Fibroblast of the aortic adventitia (primary cell): ENCODE measurements around the gene TOM1L2. TPM values are rescaled to one million over a fixed set of nuclear protein-coding genes. Genes with fewer than 3 reads are reported as not detected.
"Not testable (repeated sequence)": the region's sequence is repeated elsewhere in the genome, so short reads cannot be mapped to it uniquely, and the experiment has no call there.

Experiments
- DNase-seq: peaks from one replicate; pipeline ENCODE4 v3.0.0-alpha.2; 2010; ENCODE audit warnings: low read depth
- H3K4me3 ChIP-seq: 2 replicates; pipeline ENCODE4 v1.5.1; 2011; ENCODE audit warnings: low read depth, mild to moderate bottlenecking, control low read depth, low read length, moderate library complexity
- CTCF ChIP-seq: IDR thresholded peaks from 2 replicates; pipeline ENCODE4 v1.5.1; 2011; ENCODE audit warnings: mild to moderate bottlenecking, low read length, control low read depth, inconsistent platforms; ENCODE audit not compliant: insufficient read depth
- total RNA-seq: library from RNA; depleted of rRNA; stranded (reverse); fragments of >200 nt; gene quantifications from 2 replicates; pipeline ENCODE4 v1.2.3, GENCODE V29; 2012; ENCODE audit warnings: low replicate concordance

Gene TOM1L2
- total RNA-seq, 1 donor, result 40.3 TPM

- DNase-seq, result no peak
- no peak for TF ChIP-seq CTCF
- H3K4me3 ChIP-seq, result no peak overlapping the region
Measured at GRCh38 chr17:17922070-17922614, 50.1 kb downstream of the TOM1L2 start.

GRCh38 chr17:17921192-17922069, 50.8 kb downstream of the TOM1L2 start:
- TF ChIP-seq CTCF, result no peak
- no peak overlapping the region for H3K4me3 ChIP-seq
- peak; percentile 94 for DNase-seq

- TF ChIP-seq CTCF, result peak; percentile 87
- peak; percentile 79 for DNase-seq
- no peak overlapping the region for H3K4me3 ChIP-seq
Measured at GRCh38 chr17:17919169-17920107, 52.8 kb downstream of the TOM1L2 start.

- no peak for TF ChIP-seq CTCF
- DNase-seq, result no peak
- H3K4me3 ChIP-seq, result no peak overlapping the region
Measured at GRCh38 chr17:17917394-17917793, 54.8 kb downstream of the TOM1L2 start.

GRCh38 chr17:17915183-17915582, 57.0 kb downstream of the TOM1L2 start:
- no peak for TF ChIP-seq CTCF
- DNase-seq, result no peak
- no peak overlapping the region for H3K4me3 ChIP-seq

- TF ChIP-seq CTCF, result no peak
- H3K4me3 ChIP-seq, result no peak overlapping the region
- DNase-seq, result peak; percentile 80
Measured at GRCh38 chr17:17913695-17914332, 58.4 kb downstream of the TOM1L2 start.

GRCh38 chr17:17912336-17912735, 59.9 kb downstream of the TOM1L2 start:
- not testable (repeated sequence) for DNase-seq, H3K4me3 ChIP-seq
